Tibial nerve (tissue), 3 donors: ENCODE results near the gene LARP1.

ENCODE experiments used
- EP300 ChIP-seq, 2 donors: sonication (generic); formaldehyde crosslinking; IDR thresholded peaks; one replicate each; pipeline ENCODE4 v1.6.1; 2017; ENCODE audit warnings: antibody characterized with exemption in 2 of 2, mild to moderate bottlenecking in 1 of 2
- POLR2A ChIP-seq, 2 donors: fragments of 450-650 bp; IDR thresholded peaks; one replicate each; pipeline ENCODE4 v1.6.1; 2017; ENCODE audit warnings: antibody characterized with exemption in 2 of 2, mild to moderate bottlenecking in 2 of 2, moderate library complexity in 2 of 2

- TF ChIP-seq EP300 (IDR thresholded peaks at IDR 0.05) (no peak), POLR2A (IDR thresholded peaks at IDR 0.05) (no peak)
Measured at GRCh38 chr5:154849791-154850201, 94.6 kb downstream of the LARP1 start.
